CD8-positive, alpha-beta memory T cell (primary cell): ENCODE results near the gene DDX49. TPM values are rescaled to one million over a fixed set of nuclear protein-coding genes. Genes with fewer than 3 reads are reported as not detected.

Experiments used
- CTCF ChIA-PET: fragments of 350-600 bp; sonication (Branson Sonifier 250); formaldehyde crosslinking; loops from one replicate; lab custom pipeline; 2021; ENCODE audit warnings: antibody characterized with exemption; lab: Charles Lee
- POLR2A ChIA-PET: fragments of 350-600 bp; sonication (Branson Sonifier 250); formaldehyde crosslinking; loops from one replicate; lab custom pipeline; 2021; ENCODE audit warnings: antibody characterized with exemption; lab: Charles Lee
- DNase-seq, 5 donors: peaks; one replicate each; pipeline versions ENCODE4 v3.0.0 to v3.0.0-alpha.2; 2020 to 2022; ENCODE audit warnings: mixed read lengths in 1 of 5
- H3K27ac ChIP-seq: one replicate; pipeline ENCODE4 v1.7.0; 2013; ENCODE audit warnings: low read depth, mild to moderate bottlenecking, low read length, moderate library complexity
- H3K27me3 ChIP-seq: 2 replicates; pipeline ENCODE4 v1.7.0; 2013; ENCODE audit warnings: low read length, mild to moderate bottlenecking; ENCODE audit not compliant: insufficient read depth, poor library complexity, severe bottlenecking
- H3K36me3 ChIP-seq: 2 replicates; pipeline ENCODE4 v1.7.0; 2013; ENCODE audit warnings: mild to moderate bottlenecking, low read length, moderate library complexity; ENCODE audit not compliant: insufficient read depth
- H3K4me1 ChIP-seq: 2 replicates; pipeline ENCODE4 v1.7.0; 2013; ENCODE audit warnings: mild to moderate bottlenecking, low read length, moderate library complexity; ENCODE audit not compliant: insufficient read depth
- H3K4me3 ChIP-seq: 2 replicates; pipeline ENCODE4 v1.7.0; 2013; ENCODE audit warnings: mild to moderate bottlenecking, low read length
- H3K9me3 ChIP-seq: 2 replicates; pipeline ENCODE4 v1.7.0; 2013; ENCODE audit warnings: mild to moderate bottlenecking, low read length
- H3K27ac Mint-ChIP-seq, 8 donors: one replicate each; pipeline ENCODE4 v1.8.0; 2020 to 2021; ENCODE audit warnings: mixed read lengths in 8 of 8, mild to moderate bottlenecking in 6 of 8, inconsistent platforms in 3 of 8, moderate library complexity in 3 of 8
- H3K27me3 Mint-ChIP-seq, 2 donors: one replicate each; pipeline ENCODE4 v1.8.0; 2020 to 2021; ENCODE audit warnings: mixed read lengths in 2 of 2, mild to moderate bottlenecking in 1 of 2, moderate library complexity in 1 of 2
- H3K36me3 Mint-ChIP-seq, 3 donors: one replicate each; pipeline ENCODE4 v1.8.0; 2020 to 2021; ENCODE audit warnings: mixed read lengths in 3 of 3, inconsistent platforms in 1 of 3, mild to moderate bottlenecking in 1 of 3
- H3K4me1 Mint-ChIP-seq, 3 donors: one replicate each; pipeline ENCODE4 v1.8.0; 2020 to 2021; ENCODE audit warnings: mixed read lengths in 3 of 3, inconsistent platforms in 1 of 3, mild to moderate bottlenecking in 1 of 3
- H3K4me3 Mint-ChIP-seq, 7 donors: one replicate each; pipeline ENCODE4 v1.8.0; 2020 to 2021; ENCODE audit warnings: mixed read lengths in 7 of 7, mild to moderate bottlenecking in 6 of 7, moderate library complexity in 4 of 7, inconsistent platforms in 2 of 7
- H3K9me3 Mint-ChIP-seq, 5 donors: one replicate each; pipeline ENCODE4 v1.8.0; 2020 to 2022; ENCODE audit warnings: mixed read lengths in 5 of 5, mild to moderate bottlenecking in 3 of 5, moderate library complexity in 2 of 5, inconsistent platforms in 1 of 5
- polyA plus RNA-seq: library from polyadenylated mRNA; unstranded; fragments of 300-500 nt; fragmentation: Illumina TruSeq; gene quantifications from one replicate; pipeline ENCODE4 v1.2.3, GENCODE V29; 2021
- total RNA-seq, 2 experiments: library from RNA; stranded (reverse); gene quantifications; one replicate each; pipeline ENCODE4 v1.2.3, GENCODE V29; 2021

DDX49 gene
- total and polyA plus RNA-seq, 3 experiments from 2014 or later: 28.5 to 95.1 (median 92.5) TPM

- H3K4me3 Mint-ChIP-seq: no peak overlapping the region
- DNase-seq: no peak
- POLR2A ChIA-PET: no interaction called here
- peaks cover 0 to 3% (median 0%) of the 10 kb centered on the region in 5 donors for H3K9me3 Mint-ChIP-seq
- no peaks in the 10 kb centered on the region for H3K4me1 Mint-ChIP-seq
- H3K4me3 ChIP-seq: no peak overlapping the region
- H3K9me3 ChIP-seq: no peaks in the 10 kb centered on the region
- no peaks in the 10 kb centered on the region for H3K36me3 ChIP-seq
- CTCF ChIA-PET: no interaction called here
- H3K27me3 Mint-ChIP-seq: peaks cover 14 to 27% of the 10 kb centered on the region in 2 donors
- no peaks in the 10 kb centered on the region for H3K4me1 ChIP-seq
- H3K27ac Mint-ChIP-seq: no peak overlapping the region
- H3K27ac ChIP-seq: no peak overlapping the region
- no peaks in the 10 kb centered on the region for H3K36me3 Mint-ChIP-seq
- no peaks in the 10 kb centered on the region for H3K27me3 ChIP-seq
Observed at GRCh38 chr19:18972301-18972811, 52.8 kb downstream of the DDX49 start.

GRCh38 chr19:18972851-18973250 is 53.3 kb downstream of the DDX49 start:
- POLR2A ChIA-PET: no interaction called here
- H3K9me3 Mint-ChIP-seq: peaks cover 0 to 3% (median 0%) of the 10 kb centered on the region in 5 donors
- Histone ChIP-seq H3K36me3 (no peaks in the 10 kb centered on the region), H3K9me3 (no peaks in the 10 kb centered on the region), H3K4me3 (no peak overlapping the region), H3K4me1 (no peaks in the 10 kb centered on the region), H3K27ac (no peak overlapping the region), H3K27me3 (no peaks in the 10 kb centered on the region)
- CTCF ChIA-PET: no interaction called here
- no peaks in the 10 kb centered on the region for H3K4me1 Mint-ChIP-seq
- peaks cover 14 to 23% of the 10 kb centered on the region in 2 donors for H3K27me3 Mint-ChIP-seq
- no peak for DNase-seq
- no peak overlapping the region for H3K27ac Mint-ChIP-seq
- H3K36me3 Mint-ChIP-seq: no peaks in the 10 kb centered on the region
- H3K4me3 Mint-ChIP-seq: no peak overlapping the region

GRCh38 chr19:18975011-18975410 is 55.5 kb downstream of the DDX49 start:
- H3K36me3 ChIP-seq: no peaks in the 10 kb centered on the region
- CTCF ChIA-PET: no interaction called here
- H3K9me3 ChIP-seq: no peaks in the 10 kb centered on the region
- no peak overlapping the region for H3K27ac ChIP-seq
- no peaks in the 10 kb centered on the region for H3K27me3 ChIP-seq
- Mint-ChIP-seq H3K27ac (no peak overlapping the region), H3K9me3 (no peaks in the 10 kb centered on the region), H3K27me3 (peaks cover 9 to 28% of the 10 kb centered on the region in 2 donors), H3K4me1 (no peaks in the 10 kb centered on the region), H3K4me3 (no peak overlapping the region), H3K36me3 (no peaks in the 10 kb centered on the region)
- H3K4me3 ChIP-seq: no peak overlapping the region
- POLR2A ChIA-PET: no interaction called here
- DNase-seq: no peak
- no peaks in the 10 kb centered on the region for H3K4me1 ChIP-seq

GRCh38 chr19:18975869-18976268 is 56.4 kb downstream of the DDX49 start:
- peaks cover 6 to 24% of the 10 kb centered on the region in 2 donors for H3K27me3 Mint-ChIP-seq
- no peak overlapping the region for H3K4me3 Mint-ChIP-seq
- no peaks in the 10 kb centered on the region for H3K9me3 Mint-ChIP-seq
- DNase-seq: no peak
- ChIA-PET POLR2A (no interaction called here), CTCF (no interaction called here)
- Histone ChIP-seq H3K4me3 (no peak overlapping the region), H3K9me3 (no peaks in the 10 kb centered on the region), H3K27ac (no peak overlapping the region), H3K27me3 (no peaks in the 10 kb centered on the region), H3K36me3 (no peaks in the 10 kb centered on the region), H3K4me1 (no peaks in the 10 kb centered on the region)
- no peak overlapping the region for H3K27ac Mint-ChIP-seq
- H3K4me1 Mint-ChIP-seq: no peaks in the 10 kb centered on the region
- no peaks in the 10 kb centered on the region for H3K36me3 Mint-ChIP-seq

Other genes starting within 250 kb of the DDX49 start
- 1 to 10 TPM; 6.7 to 7.1 TPM for gene CRTC1, start 236.0 kb upstream of the DDX49 start, total RNA-seq
- gene CRTC1, start 236.0 kb upstream of the DDX49 start, polyA plus RNA-seq: 1.3 TPM
- not detected for gene COMP, start 128.4 kb upstream of the DDX49 start, total RNA-seq
- gene COMP, start 128.4 kb upstream of the DDX49 start, polyA plus RNA-seq: not detected
- 10 to 100 TPM; 96.8 to 97.2 TPM for gene UPF1, start 87.8 kb upstream of the DDX49 start, total RNA-seq
- gene UPF1, start 87.8 kb upstream of the DDX49 start, polyA plus RNA-seq: 24.6 TPM
- gene CERS1, start 23.6 kb upstream of the DDX49 start, total RNA-seq: not detected
- not detected for gene CERS1, start 23.6 kb upstream of the DDX49 start, polyA plus RNA-seq
- gene COPE, start 328 bp upstream of the DDX49 start, total RNA-seq: 100 to 1,000 TPM; 177 to 184 TPM
- gene COPE, start 328 bp upstream of the DDX49 start, polyA plus RNA-seq: 300 TPM
- gene HOMER3, start 21.5 kb downstream of the DDX49 start, total RNA-seq: 1 to 10 TPM; 1.2 to 1.3 TPM
- gene HOMER3, start 21.5 kb downstream of the DDX49 start, polyA plus RNA-seq: 0.58 TPM
- gene SUGP2, start 113.8 kb downstream of the DDX49 start, total RNA-seq: 10 to 100 TPM; 77.6 to 81.2 TPM
- 10.0 TPM for gene SUGP2, start 113.8 kb downstream of the DDX49 start, polyA plus RNA-seq
- 10 to 100 TPM; 57.6 to 61.9 TPM for gene ARMC6, start 113.9 kb downstream of the DDX49 start, total RNA-seq
- gene ARMC6, start 113.9 kb downstream of the DDX49 start, polyA plus RNA-seq: 34.1 TPM
- gene SLC25A42, start 144.3 kb downstream of the DDX49 start, total RNA-seq: 10 to 100 TPM; 10.4 to 11.3 TPM
- gene SLC25A42, start 144.3 kb downstream of the DDX49 start, polyA plus RNA-seq: 19.3 TPM
- 10 to 100 TPM; 27.7 to 30.6 TPM for gene TMEM161A, start 218.8 kb downstream of the DDX49 start, total RNA-seq
- 30.1 TPM for gene TMEM161A, start 218.8 kb downstream of the DDX49 start, polyA plus RNA-seq